ENCODE data around the gene NUCB1. TPM values are rescaled to one million over a fixed set of nuclear protein-coding genes. Genes with fewer than 3 reads are reported as not detected.

Gene NUCB1
- total and polyA plus RNA-seq, 9 of the 15 experiments (the other 6 are each of a cell fraction or from before 2014, with no cell fraction given), result 3.1 to 153 (median 71.7) TPM

DNA sequence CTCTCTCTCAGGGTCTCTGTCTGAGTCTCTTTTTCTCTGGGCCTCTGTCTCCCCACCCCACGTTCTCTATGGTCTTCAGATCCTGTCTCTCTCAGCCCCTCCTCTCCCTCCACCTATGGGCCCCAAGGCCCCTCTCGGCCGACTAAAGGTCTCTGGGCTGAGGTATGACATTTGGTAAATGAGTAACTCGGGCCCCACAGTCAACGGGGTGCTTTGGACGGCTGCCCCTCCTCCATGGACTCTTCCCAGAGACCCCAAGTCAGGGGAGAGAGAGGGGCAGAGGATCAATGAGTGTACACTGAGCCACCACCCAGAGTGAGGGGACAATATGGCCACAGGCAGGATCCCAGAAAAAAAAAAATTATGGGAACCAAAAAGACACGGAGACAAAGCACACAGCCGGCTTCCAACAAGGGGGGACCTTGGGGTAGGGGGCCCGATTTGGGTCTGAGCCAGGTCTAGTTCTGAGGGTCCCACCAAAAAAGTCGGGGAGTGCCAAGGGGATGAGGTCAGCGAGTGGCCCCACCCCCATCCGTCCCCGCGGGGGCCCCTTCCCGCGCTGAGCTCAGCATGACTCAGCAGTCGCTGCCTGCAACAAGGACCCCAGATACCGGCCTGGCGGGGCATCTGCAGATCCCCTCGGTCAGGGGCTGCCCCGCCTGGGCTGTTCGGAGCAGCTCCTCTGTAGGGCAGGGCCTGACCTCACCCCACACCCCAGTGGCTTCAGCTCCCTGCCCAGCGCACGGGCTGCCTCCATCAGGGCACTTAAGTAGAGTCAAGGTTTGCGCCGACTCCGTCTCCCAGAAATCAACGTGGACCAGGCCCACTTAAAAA is 63.5 kb downstream of the NUCB1 start (continued):
- TF ChIP-seq POLR2AphosphoS5 (IDR thresholded peaks at IDR 0.05; ENCODE audit: control insufficient read depth, insufficient read depth, low read depth, low read length) (peak; percentile 47), COPS2 (conservative IDR thresholded peaks at IDR 0.05) (no peak), ZNF408 (CRISPR knock-in tag; IDR thresholded peaks at IDR 0.05; ENCODE audit: low read depth) (no peak), HDAC8 (tag; IDR thresholded peaks at IDR 0.05) (peak; percentile 59), MYBL2 (IDR thresholded peaks at IDR 0.05; ENCODE audit: low read depth) (no peak), MYBL2 (CRISPR knock-in tag; IDR thresholded peaks at IDR 0.05; ENCODE audit: borderline replicate concordance) (no peak), KAT2B (IDR thresholded peaks at IDR 0.05; ENCODE audit: low read depth, low read length) (no peak), HIVEP1 (CRISPR knock-in tag; IDR thresholded peaks at IDR 0.05) (peak; percentile 5; the same call in 1 of the 2 replicates), FOXJ2 (tag; IDR thresholded peaks at IDR 0.05) (peak; percentile 89), ZNF589 (CRISPR knock-in tag; IDR thresholded peaks at IDR 0.05; ENCODE audit: low read depth) (peak; percentile 93), RUNX1 (IDR thresholded peaks at IDR 0.05; ENCODE audit: low read depth) (no peak; the same call in 1 of the 2 replicates), KLF1 (tag; IDR thresholded peaks at IDR 0.05) (no peak; the same call in 1 of the 2 replicates), FOXP1 (CRISPR knock-in tag; IDR thresholded peaks at IDR 0.05) (peak; percentile 75; the same call in 1 of the 2 replicates), HNRNPLL (IDR thresholded peaks at IDR 0.05; ENCODE audit: low read depth, low read length, poor library complexity, severe bottlenecking) (peak; percentile 42), KDM2B (CRISPR knock-in tag; IDR thresholded peaks at IDR 0.05) (peak; percentile 63; the same call in 1 of the 2 replicates), HSF4 (CRISPR knock-in tag; IDR thresholded peaks at IDR 0.05; ENCODE audit: borderline replicate concordance) (no peak; the same call in 1 of the 2 replicates)
- TF ChIP-seq, protein P1, sequence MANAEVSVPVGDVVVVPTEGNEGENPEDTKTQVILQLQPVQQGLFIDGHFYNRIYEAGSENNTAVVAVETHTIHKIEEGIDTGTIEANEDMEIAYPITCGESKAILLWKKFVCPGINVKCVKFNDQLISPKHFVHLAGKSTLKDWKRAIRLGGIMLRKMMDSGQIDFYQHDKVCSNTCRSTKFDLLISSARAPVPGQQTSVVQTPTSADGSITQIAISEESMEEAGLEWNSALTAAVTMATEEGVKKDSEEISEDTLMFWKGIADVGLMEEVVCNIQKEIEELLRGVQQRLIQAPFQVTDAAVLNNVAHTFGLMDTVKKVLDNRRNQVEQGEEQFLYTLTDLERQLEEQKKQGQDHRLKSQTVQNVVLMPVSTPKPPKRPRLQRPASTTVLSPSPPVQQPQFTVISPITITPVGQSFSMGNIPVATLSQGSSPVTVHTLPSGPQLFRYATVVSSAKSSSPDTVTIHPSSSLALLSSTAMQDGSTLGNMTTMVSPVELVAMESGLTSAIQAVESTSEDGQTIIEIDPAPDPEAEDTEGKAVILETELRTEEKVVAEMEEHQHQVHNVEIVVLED (CRISPR knock-in tag; IDR thresholded peaks at IDR 0.05), result no peak; the same call in 1 of the 2 replicates
- TF ChIP-seq, protein P2, sequence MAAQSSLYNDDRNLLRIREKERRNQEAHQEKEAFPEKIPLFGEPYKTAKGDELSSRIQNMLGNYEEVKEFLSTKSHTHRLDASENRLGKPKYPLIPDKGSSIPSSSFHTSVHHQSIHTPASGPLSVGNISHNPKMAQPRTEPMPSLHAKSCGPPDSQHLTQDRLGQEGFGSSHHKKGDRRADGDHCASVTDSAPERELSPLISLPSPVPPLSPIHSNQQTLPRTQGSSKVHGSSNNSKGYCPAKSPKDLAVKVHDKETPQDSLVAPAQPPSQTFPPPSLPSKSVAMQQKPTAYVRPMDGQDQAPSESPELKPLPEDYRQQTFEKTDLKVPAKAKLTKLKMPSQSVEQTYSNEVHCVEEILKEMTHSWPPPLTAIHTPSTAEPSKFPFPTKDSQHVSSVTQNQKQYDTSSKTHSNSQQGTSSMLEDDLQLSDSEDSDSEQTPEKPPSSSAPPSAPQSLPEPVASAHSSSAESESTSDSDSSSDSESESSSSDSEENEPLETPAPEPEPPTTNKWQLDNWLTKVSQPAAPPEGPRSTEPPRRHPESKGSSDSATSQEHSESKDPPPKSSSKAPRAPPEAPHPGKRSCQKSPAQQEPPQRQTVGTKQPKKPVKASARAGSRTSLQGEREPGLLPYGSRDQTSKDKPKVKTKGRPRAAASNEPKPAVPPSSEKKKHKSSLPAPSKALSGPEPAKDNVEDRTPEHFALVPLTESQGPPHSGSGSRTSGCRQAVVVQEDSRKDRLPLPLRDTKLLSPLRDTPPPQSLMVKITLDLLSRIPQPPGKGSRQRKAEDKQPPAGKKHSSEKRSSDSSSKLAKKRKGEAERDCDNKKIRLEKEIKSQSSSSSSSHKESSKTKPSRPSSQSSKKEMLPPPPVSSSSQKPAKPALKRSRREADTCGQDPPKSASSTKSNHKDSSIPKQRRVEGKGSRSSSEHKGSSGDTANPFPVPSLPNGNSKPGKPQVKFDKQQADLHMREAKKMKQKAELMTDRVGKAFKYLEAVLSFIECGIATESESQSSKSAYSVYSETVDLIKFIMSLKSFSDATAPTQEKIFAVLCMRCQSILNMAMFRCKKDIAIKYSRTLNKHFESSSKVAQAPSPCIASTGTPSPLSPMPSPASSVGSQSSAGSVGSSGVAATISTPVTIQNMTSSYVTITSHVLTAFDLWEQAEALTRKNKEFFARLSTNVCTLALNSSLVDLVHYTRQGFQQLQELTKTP (IDR thresholded peaks at IDR 0.05; ENCODE audit: low read depth in 1 of 2, partially characterized antibody in 2 of 2), result peak; percentile 71 to 74
- TF ChIP-seq, protein P3, sequence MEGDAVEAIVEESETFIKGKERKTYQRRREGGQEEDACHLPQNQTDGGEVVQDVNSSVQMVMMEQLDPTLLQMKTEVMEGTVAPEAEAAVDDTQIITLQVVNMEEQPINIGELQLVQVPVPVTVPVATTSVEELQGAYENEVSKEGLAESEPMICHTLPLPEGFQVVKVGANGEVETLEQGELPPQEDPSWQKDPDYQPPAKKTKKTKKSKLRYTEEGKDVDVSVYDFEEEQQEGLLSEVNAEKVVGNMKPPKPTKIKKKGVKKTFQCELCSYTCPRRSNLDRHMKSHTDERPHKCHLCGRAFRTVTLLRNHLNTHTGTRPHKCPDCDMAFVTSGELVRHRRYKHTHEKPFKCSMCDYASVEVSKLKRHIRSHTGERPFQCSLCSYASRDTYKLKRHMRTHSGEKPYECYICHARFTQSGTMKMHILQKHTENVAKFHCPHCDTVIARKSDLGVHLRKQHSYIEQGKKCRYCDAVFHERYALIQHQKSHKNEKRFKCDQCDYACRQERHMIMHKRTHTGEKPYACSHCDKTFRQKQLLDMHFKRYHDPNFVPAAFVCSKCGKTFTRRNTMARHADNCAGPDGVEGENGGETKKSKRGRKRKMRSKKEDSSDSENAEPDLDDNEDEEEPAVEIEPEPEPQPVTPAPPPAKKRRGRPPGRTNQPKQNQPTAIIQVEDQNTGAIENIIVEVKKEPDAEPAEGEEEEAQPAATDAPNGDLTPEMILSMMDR (IDR thresholded peaks at IDR 0.05 in 2 of 3, conservative IDR thresholded peaks at IDR 0.05 in 1 of 3; ENCODE audit: insufficient read depth in 2 of 3, low read depth in 1 of 3, low read length in 3 of 3), result peak in 1 of 3 experiments; percentile 4; a peak in 2 of 6 replicates
